HT-29 (cell line): ENCODE results near the gene DOCK10. TPM values are rescaled to one million over a fixed set of nuclear protein-coding genes. Genes with fewer than 3 reads are reported as not detected.
"Not testable (repeated sequence)": the region's sequence is repeated elsewhere in the genome, so short reads cannot be mapped to it uniquely, and the experiment has no call there.

Source experiments
- DNase-seq: peaks from one replicate; pipeline ENCODE4 v3.0.0-alpha.2; 2015; ENCODE audit warnings: low spot score
- total RNA-seq: library from RNA; depleted of rRNA; stranded (reverse); fragments of >200 nt; shearing (Covaris generic); gene quantifications from 2 replicates; pipeline ENCODE4 v1.2.3, GENCODE V29; 2014; rRNA removed

DOCK10 gene
- not detected in 2 replicates for total RNA-seq

DNA sequence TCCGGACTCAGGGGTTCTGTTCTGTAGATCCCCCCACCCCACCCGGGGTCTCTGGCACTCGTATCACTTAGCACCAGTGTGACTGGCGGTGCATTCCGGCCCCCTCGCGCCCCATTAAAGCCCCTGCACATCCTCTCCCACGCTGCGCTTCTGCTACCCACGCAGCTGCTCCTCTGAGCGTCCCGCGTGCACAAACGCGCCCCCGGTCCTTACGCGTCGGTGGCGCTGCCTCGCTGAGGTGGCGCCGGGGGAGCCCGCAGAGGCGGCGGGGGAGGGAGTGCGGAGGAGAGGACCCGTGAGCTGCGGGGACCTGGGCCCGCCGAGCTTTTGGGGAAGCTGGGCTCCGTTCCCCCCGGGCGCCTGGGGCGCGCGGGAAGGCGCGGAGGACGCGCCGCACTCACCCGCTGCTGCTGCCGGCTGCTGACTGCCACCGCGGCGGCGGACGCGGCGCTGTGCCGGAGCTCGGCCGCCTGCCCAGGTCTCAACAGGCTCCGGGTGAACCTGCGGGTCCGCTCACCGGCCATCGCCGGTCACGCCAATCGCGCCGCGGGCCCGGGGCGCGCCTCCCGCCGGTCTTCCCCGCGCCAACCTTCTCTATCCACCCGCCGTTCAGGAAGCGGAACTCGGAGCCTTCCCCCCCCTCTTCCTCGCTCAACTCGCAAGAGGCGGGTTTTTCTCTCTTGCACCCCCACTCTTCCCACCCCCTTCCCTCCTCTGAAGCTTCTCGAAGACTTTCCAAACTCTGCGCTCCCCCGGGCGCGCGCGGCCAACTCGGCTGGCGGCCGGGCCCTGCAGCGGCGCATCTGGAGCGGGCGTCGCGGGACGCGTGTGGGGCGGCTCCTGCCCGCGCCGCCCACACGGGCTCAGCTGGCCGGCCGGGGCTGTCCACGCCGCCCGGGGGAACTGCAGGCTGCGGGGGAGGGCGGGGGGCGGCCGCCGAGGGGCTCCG, at the start of gene DOCK10:
DOCK10 (minus strand) TSS at position 618 of the 949 bp plus-strand sequence; CDS start at position 524, 94 bp downstream.
- DNase-seq: no peak

DNA sequence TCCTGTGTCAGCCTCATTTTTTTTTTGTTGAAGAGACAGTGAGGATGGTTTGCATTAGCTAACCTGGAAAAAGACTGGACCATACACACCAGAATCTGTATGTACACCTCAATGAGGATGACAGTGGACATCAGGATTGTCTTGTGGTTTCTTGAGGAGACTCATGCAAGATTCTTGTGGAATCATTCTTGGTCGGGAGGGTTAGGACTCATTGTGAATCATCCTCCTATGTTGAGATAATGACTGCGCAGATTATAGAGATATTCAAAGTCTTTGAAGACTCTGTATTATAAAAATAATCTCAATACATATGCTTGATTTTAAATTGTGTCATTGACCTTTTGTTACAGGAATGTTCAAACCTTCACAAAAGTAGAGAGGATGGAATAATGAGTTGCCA, 49.1 kb upstream of the DOCK10 start:
- no peak for DNase-seq

DNA sequence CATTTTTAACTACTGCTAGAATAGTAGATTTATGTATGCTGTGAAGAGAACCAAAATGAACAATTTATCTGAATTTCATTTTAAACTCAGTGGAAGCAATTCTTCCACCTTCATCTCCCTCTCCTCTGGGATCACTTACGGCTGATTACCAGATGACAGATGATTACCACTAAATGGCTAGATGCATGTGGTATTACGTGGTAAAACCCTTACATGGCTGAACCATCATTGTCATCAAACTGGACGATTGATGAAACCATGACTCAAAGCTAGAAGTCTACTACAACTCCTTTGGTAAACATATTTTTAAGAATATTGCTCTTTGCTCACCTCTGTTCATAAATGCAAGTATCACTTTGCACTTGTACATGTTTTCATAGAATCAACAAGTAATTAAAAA, 48.5 kb upstream of the DOCK10 start:
- no peak for DNase-seq

DNA sequence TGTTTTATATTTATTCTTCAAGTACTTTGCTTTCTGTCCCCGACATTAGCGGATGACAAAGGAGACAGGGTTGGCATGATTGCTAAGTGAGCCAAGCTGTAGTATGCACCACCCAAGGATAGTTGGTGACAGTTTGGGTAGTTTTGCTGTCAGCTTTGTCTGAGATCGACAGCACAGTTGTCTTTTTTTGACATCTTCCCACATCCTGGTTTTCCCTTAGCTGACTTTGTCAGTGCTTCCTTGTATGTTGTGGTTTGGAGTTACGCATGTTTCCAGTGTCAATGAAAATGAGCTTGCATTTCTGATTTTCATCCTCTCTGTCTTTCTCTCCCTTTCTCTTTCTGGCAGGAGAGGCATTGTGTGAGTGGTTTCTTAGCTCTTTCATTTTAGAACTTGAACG, 44.6 kb upstream of the DOCK10 start:
- DNase-seq: no peak

DNA sequence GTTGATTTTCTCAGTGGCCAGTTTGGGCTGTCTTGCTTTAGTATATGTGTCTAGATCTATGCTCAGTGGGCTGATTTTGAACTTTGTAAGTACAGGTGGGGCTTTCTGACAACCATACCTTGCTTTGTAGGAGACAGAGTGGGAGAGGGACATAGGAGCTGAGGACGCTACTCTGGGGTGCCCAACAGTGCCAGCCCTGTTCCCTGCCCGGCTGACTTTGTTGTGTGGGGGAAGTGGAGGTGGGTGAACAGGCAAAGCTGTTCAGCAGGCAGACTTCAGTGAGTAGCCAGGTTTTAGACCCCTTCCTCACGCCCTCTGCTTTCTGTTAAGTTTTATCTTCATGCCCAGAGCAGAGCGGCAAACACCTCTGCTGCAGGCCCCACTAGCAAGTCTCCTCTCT, 44.2 kb upstream of the DOCK10 start:
- no peak for DNase-seq

DNA sequence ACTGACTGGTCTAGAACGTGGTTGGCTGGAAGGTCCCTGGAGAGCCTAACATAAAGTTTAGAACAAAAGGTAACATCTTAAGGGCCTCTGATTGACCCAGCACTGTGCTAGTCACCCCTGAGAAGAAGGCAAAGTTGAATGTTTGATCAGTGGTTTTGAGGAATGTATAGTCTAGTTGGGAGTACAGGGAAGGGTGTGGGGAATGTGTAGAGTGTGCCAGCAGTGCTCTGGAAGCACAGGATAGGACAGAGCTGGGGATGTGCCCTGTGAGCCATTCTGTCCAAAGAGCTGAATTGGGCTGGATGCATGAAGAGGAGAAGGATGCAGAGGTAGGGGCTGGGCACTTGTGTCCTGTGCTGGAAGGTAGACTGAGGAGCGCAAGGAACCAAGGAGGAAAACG, 41.0 kb upstream of the DOCK10 start:
- DNase-seq: no peak

DNA sequence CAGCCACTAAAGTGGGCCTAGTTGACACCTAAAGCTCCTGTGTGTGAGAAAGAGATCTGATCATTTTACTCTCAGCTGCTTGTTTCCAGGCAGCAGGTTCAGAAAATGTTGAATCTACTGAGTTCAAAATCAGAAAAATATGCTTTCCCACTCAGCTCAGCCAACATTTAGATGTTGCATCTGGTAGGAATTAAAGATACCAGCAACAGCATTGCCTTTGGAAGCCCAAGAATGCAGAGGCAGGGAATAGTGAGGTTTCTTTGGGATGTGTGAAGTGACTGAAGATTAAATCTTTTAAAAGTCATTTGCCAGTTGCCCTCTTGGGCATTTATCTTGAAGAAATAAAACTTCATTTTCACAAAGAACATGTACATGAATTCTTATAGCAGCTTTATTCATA, 33.9 kb upstream of the DOCK10 start:
- DNase-seq: no peak

DNA sequence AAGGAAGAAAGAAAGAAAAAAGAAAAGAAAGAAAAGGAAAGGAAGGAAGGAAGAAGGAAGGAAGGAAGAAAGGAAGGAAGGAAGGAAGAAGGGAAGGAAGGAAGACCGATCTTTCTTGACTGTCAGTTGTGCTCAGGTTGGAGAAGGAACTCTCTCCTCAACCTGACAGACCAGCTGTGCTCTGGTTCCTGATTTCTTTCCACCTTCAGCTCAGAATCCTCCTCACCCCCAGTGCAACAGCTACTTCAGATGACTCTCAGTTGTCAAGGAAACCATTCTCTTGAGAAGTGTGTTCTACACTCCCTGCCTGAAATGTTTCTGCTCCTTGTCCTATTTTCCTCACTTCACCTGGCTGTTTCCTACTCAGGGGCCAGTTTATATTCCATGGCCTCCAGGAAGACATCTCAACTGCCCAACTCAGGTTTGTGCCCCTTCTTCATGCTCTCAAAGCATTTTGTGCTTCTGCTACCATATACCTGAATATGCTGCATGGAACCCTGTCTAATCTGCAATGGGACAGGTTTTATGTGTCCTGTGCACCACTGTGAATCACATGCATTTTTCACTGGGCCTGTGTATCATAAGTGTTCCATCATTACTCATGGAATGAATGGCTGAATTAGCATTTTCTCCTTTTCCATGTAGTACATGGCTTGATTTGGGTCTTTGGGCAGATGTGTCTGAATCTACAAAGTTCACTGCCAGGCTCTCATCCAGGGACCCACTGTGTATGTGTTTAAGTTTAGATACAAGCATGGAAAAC, 32.8 kb upstream of the DOCK10 start:
- DNase-seq: no peak

DNA sequence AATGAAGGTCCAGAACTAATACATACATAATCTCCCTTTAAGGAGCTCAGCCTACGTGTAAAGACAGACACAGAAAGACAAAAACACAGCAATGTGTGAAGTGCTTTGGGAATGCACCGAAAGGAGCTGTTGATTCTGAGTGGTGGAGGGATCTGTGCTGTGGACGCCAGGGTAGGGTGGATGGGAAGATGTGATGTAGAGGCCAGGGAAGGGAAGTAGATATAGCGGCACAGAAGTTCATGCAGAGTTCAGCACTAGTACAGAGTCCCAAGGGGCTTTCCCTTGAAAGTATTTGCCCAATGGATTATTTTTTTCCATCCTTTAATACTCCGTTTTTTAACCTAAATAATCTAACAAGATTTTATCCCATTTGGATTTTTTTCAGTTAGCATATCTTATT, 32.1 kb upstream of the DOCK10 start:
- DNase-seq: no peak

DNA sequence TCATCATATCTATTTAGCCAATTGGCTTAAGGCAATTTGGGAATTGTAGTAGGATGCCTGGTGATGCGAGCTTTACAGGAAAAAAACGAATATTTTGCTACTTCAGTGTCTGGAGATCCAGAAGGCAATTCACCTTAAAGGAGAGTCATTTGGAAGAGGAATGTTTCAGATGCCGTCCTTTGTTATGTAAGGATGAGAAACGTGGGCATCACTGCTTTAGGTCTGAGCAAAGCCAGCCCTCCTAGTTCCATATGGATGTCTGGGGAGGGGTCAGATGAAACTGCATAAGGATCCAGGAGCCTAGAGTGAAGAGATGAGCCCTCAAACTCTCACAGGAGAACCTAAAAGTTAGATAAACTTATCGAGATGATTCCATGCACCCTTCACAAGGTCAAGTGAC, 30.9 kb upstream of the DOCK10 start:
- no peak for DNase-seq

DNA sequence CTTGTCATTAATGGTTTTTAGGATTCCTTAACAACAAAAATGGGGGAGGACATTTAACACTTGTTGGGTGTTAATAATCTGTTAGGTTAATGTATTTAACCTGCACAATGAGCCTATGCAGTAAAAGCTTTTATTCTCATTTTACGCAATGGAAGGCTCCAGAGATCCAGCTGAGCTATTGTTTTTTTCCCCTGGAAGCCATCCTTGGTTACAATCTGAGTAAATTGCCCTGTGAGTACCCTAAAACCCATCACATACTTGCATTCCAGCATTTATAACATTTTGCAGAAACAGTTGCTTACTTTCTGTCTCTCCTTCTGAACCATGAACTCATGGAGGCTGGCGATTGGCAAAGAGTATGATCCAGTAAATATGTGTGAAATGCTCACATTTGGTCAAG, 30.2 kb upstream of the DOCK10 start:
- DNase-seq: no peak

DNA sequence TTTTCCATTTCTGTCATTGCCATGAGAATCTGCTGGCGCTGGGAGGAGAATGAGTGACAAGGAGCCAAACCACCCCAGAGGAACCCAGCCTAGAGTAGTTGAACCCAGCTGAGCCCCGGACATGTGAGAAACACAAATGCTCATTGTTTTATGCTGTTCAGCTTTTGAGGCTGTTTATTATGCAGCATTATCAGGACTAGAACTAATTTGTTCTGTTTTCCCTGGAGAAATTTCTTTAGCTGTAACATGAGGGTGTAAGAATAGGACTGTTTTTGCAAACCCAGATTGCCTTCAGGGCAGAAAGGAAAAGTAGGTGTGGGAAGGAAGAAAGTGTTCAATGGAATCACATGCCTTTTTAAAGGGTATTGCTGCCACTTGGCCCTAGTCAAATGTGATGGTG, 28.5 kb upstream of the DOCK10 start:
- DNase-seq: no peak

DNA sequence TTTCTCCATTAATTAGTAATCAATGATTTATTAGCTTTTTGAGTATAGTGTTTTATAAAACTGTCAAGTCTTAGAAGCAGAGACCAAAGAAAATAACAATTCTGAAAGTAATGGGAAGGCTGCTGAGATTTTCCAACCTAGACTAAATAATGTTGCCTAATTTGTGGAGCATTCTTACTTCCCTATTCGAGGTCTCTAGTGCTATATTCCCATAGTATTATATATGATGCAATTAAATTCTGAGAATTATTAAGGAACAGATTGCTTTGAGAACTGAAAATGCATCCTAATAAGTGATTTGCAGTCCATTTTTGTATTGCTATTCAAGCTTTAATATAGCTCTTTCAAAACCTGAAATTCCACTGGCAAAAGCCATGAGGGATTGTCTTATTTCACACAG, 27.7 kb upstream of the DOCK10 start:
- no peak for DNase-seq

DNA sequence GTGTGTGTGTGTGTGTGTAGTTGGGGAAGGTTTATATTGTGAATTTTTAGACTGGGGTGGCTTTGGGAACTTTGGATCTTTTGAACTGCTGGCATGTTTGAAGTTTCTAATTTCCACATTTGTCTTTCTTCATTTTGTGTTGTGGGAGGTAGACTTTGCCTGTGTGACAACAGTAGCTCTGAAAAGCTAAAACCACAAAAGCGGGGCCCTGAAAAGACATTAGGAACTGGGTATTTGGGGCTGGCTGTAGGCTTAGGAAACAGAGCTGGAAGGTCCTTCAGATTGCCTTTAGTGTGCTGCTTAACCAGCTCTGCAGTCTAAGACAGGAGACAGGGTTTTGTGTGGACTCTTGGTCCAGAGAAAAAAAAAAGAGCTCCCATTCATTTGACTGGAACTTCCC, 27.2 kb upstream of the DOCK10 start:
- DNase-seq: no peak

DNA sequence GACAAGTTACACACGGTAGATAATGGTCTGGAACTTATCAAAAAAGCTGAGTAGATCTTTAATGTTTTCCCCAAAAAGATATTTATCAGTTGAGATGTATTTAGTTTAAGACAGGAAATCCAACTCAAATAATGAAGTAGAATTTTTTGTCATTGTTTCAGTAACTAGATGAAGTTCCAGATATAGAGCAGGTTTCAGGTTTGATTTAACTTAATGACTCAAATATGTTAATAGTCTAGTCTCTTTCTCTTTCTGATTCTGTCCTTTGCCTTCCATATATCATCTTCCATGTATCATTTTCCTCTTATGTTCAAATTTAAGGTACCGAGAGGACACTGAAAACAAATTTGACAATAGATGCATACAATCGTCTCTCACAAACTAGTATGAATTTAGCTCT, 23.6 kb upstream of the DOCK10 start:
- no peak for DNase-seq

DNA sequence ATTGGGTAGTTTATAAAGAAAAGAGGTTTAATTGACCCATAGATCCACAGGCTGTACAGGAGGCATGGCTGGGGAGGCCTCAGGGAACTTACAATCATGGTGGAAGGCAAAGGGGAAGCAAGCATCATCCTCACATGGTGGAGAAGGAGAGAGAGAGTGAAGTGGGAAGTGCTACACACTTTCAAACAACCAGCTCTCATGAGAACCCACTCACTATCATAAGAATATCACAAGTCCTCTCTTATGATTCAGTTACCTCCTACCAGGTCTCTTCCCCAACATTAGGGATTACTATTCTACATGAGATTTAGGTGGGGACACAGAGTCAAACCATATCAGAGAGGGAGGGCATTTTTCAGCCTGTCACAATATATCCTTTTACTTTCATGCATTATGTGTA, 22.7 kb upstream of the DOCK10 start:
- no peak for DNase-seq

DNA sequence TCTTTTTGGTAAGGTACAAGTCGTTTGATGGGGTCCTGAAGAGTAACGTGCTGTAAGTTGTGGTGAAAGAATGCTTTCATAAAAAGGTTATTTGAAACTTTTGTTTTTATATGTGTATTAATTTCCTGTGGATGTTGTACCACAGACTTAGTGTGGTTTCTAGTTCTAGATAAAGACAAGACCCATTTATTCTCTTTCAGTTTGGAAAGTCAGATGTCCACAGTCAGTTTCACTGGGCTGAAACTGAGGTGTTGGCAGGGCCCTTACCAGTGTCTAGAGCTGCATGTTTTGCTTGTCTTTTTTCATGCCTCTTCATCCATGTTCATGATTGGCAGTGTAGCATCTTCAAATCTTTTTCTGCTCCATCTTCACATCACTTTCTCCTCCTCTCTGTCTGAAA, 22.1 kb upstream of the DOCK10 start:
- no peak for DNase-seq

DNA sequence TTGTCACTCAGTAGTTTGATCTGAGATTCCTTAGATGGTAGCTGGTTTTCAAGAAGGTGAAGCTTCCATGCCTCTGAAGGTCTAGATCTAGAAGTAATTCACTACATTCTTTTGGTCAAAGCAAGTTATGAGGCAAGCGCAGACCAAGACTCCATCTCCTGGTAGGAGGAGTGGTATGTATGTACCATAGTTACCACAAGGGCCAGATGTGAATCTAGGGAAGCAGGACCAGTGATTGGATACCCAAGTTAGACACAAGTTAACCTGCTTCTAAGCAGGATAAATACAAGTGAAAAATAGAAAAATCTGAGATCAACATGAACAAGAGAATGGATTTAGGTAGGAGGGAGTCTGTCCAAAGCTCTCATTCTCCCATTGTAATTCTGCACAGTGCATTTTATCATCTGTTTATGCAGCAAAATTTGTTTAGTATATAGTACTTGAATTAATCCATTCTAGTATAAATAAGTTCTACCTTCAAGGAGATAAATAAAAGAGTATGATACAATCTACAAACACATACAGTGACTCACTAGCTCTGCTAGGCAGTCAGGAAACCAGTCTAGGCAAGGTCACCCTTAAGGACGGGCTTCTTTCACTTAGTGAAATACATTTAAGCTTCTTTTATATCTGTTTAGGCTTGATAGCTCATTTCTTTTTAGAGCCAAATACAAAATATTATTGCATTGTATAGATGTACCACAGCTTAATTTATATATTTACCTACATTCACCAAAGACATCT, 14.2 kb upstream of the DOCK10 start:
- no peak for DNase-seq

DNA sequence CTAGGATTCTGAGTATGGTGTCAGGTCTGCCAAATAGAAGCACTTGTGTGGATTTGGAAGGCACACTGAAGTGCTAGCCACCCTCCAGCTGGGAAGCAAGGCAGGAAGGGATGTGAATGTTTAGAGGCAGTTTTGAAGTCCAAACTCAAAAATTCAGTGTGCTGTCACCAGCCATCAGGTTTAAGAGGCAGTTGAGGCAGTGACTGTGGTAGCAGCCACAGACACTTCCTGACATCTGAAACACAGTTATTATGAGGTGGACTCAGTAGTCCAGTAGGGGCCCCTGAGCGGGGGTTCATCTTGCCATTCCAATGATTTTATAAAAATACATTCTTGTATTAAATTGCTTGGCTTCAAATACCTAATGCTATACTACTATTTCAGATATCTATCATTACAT, 13.4 kb upstream of the DOCK10 start:
- no peak for DNase-seq

DNA sequence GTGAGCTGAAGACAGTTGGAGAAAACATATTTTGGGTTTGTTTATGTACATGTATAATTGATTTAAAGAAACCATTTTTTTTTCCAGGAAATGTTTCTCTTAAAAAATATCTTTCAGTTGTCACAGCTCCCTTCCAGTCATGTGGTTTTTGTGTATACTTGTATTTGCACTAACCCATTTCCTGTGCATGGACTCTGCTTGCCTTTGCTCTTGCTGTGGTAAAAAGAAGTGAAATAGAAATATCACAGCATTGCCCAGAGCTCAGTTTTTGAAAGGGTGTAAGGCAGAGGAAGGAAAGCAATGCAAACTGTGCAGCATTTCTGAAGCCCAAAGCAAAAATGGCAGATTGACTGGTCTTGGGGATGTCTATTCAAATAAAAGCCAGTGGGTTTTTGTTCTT, 10.4 kb upstream of the DOCK10 start:
- no peak for DNase-seq

DNA sequence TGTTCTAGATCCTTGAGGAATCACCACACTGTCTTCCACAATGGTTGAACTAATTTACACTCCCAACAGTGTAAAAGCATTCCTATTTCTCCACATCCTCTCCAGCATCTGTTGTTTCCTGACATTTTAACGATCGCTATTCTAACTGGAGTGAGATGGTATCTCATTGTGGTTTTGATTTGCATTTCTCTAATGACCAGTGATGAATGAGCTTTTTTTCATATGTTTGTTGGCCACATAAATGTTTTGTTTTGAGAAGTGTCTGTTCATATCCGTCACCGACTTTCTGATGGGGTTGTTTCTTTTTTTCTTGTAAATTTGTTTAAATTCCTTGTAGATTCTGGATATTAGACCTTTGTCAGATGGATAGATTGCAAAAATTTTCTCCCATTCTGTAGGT, 5.2 kb upstream of the DOCK10 start:
- DNase-seq: not testable (repeated sequence)

DNA sequence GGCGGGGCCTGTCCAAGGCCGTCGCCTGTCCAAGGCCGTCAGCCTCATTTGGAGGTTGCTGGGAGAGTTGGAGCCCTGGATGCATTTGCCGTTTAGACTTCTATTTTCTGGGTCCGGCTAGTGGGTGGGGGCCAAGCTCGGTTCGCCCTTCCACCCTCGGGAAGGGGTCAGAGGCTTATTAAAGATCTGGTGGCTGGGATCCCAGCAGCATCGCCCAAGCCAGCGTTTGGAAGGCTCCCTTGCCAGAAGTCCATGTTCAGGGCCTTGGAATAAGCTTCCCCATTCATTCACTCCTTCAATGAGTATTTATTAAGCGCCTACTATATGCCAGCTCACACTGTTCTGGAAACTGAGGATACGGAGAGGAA, 516 bp upstream of the DOCK10 start:
- no peak for DNase-seq
